Forelimb muscle (tissue), 1 donor: ENCODE data around the gene AKAP13. TPM values are rescaled to one million over a fixed set of nuclear protein-coding genes. Genes with fewer than 3 reads are reported as not detected.
A peak's percentile ranks its signal among the peaks of the same experiment; 100 is the strongest.

Source experiments
- DNase-seq: peaks from one replicate; pipeline ENCODE4 v3.0.0-alpha.2; 2013; ENCODE audit warnings: low read depth
- polyA plus RNA-seq: library from polyadenylated mRNA; unstranded; fragments of 120-200 nt; gene quantifications from one replicate; pipeline ENCODE4 v1.2.1, GENCODE V29; 2013; ENCODE audit not compliant: insufficient read length

AKAP13 gene
- polyA plus RNA-seq, 1 donor, result 61.1 TPM

DNA sequence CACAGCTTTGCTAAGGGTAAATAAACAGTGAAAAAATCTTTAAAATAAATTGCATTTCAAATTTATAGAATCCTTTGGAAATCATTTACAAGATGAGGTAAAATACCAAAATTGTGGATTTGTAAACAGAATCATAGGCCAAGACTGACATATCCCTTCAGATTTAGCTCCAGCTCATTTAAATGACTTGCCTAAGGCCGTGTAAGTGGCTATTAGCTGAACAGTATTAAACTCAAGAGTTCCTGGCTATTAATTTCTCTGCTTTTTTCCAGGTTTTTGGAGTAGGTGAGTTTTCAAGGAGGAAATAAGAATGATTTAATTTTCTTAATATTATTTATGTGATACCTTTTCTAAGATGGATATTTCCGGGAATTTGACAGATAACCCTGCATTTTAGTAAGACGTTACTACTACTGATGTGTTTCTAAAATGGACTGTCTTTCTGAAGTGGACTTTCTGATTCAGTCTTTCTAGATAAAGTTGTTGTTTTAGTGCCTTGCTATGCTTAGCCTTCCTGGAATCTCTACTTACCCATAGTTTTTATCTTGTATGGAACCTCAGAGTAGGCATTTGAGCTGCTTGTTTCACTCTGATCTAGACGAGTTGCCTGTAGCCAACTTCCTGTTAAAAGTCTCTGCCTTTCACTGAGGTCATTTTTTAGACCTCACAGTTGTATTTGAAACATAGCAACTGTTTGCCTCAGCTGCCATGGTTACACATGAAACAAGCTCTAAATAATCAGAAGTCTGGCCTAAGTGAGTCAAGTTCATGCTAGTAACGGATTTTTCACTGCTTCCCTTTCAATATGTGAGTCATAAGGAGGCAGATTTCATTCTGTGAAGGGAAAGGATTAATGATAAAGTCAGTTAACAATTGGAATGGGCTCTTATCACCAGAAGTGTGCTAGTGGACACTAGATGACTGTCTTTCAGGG, 287.4 kb downstream of the AKAP13 start:
- peak; percentile 94 for DNase-seq

DNA sequence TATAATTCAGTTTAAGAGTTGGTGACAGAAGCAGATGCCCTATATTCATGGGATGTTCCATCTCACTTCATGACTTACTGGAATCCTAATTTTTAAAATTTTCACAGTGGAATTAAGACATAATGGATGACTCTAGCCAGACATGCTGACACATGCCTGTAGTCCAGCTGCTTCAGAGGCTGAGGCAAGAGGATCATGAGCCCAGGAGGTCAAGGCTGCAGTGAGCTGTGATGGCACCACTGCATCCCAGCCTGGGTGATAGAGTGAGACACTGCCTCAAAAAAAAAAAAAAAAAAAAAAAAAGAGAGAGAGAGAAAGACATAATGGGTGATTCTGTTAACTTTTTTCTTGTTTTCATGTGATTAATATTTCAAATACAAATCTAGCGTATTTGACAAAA, 290.8 kb downstream of the AKAP13 start:
- DNase-seq, result no peak

DNA sequence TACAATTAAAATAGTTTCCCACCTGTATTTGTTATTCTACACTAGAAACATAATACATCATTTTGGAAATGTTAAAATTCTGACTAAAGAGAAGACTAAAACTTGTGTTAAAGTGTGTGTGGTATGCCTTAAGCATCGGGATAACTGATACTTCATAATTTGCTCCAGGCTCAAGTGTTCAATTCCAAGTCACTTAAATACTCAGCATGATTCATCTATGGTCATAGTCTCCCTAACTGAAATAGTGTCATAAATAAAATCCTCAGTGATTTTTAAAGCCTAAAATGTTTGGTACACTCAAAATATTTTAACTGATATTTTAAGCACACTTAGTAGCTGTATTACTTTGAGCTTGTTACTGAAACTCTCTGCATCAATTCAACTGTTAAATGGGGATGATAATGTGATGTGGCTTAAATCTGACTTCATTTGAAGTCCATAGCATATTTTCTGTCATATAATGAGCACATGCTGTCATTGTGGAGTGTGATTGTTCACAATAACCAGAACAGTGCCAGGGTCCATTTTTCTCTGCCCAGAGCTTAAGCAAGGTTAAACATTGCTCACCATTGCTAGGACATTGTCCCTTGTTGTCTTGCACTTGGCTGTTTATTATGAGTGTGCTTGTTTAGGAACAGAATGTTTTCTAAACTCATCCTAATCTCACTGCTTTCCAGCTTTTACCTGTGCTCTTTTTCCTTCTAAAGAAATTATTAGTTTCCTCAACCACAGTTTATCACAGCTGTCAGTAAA, 292.1 kb downstream of the AKAP13 start:
- no peak for DNase-seq

DNA sequence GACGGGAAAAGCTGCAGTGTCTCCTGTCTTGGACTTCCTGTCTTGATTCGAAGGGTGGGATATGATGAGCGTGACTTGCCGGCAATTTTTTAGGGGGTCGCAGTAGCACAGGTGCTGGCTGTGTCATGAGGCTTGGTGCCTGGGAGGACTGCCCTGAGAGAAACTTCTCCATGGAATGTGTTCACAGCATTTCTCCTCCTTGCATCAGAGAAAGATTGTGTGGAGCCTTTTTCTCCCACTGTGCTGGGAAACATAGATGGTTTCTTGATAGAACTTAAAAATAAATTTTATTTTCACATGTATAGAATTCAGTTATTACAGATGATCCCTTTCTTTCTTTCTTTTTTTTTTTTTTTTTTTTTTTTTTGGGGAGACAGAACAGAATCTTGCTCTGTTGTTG, 292.9 kb downstream of the AKAP13 start:
- DNase-seq, result no peak

DNA sequence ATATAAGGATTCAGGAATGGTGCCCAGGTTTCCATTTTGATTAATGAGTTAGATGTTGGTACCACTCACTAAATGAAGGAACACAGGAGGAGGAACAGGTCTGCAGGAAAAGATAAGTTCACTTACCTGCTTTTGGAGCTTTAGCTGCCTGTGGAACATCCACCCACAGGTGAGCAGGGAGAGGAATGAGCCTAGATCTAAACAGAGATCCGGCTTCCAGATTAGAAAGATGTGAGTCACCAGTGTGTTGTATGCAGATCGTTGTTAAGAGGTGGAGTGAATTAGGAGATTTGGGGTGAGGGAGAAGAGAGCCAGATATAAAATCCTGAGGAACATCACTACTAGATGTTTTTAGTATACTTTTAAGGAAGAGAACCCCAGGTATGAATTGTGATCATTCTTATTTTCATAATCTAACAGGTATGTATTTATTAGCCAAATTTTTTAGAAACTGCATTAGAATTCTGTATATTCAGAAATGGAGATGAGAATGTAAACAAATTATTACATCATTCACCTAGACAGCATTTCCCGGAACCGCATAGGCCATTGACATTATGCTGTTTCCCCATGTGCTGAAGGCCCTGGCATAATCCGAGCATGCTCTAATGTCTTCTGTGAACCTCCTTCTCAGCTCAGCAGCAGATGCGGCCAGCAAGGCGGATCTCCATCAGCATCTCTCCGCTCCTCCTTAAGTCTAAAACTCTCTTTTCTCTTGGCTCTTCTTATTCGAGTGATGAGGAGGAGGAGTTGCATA, 296.1 kb downstream of the AKAP13 start:
- DNase-seq, result no peak

DNA sequence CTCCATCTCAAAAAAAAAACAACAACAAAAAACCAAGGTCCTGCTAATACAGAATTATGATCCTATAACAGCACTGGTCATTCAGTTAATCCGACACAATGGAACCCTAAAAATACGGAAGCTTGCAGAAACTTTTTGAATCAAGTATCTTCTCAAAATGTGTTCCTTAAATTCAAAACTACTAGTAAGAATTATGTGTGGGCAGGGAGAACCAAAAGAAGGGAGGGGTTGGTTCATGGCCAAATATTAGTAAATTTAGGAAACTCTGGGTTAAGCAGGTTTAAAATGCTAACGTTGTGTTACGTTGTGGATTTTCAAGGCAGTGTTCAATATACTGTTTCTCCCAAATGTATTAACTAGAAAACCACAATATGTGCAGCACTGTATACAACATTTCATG, 298.8 kb downstream of the AKAP13 start:
- no peak for DNase-seq

DNA sequence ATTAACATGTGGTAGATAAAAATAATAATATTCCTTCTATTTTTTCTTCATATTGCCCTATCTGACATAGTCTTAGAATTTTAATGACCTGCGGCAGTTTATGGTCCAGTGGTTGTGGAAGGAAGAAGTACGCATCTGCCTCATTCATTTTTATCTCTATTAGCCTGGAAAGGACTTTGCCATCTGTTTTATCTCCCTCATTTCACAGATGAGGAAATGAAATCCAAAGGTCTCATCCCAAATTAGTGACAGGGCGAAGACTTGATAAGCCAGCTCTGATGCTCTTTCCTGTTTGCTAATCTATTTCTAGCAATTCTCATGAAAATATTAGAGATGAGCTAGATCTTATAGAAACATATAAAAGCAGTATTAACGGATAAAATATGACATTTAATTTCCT, 301.0 kb downstream of the AKAP13 start:
- DNase-seq, result no peak

DNA sequence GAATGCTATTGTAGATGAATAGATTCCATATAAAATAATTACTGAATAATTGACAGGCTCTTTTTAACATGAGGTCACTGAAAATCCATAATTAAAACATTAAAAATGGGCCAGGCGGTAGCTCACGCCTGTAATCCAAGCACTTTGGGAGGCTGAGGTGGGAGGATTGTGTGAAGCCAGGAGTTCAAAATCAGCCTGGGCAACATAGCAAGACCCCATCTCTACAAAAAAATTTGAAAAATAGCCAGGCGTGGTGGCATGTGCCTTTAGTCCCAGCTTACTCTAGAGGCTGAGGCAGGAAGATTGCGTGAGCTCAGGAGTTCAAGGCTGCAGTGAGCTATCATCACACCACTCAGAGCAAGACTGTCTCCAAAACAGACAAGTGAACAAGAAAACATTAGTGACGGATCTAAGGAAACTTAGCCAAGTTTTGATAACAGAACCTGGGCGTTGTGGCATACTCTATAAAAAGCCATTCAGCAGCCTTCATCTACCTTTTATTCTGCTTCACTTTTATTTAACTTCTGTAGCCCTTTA, 303.8 kb downstream of the AKAP13 start:
- no peak for DNase-seq

DNA sequence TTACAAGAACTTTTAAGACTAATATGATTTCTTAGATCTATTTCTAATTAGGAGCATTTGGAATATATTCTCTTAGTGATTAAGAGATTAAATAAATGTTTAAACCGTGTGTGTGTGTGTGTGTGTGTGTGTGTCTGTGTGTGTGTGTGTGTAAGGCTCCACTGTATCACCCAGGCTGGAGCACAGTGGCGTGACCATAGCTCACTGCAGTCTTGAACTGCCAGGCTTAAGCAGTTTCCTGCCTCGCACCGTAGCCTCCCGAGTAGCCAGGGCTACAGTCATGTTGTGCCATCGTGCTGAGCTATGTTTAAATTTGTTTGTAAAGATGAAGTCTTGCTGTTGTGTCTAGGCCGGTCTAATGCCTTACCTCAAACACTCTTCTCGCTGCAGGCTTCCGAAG, 305.0 kb downstream of the AKAP13 start:
- no peak for DNase-seq

DNA sequence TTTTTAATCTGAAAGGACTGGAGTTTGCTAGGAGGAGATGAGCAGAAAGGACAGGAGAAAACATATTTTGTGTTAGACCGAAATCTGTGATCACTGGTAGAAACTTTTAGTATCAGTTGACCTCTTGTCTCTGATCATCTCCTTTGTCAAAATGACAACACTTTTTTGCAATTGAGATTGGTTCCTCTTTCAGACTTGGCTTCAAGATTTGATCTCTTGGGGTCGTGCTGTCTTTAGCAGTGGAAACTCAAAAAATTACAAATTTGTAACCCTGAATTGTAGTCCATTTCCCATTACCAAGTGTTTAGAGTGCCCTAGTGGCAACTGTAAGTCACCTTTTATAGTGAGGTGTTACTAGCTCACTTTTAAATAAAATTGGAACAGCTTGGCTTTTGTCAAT, 306.9 kb downstream of the AKAP13 start:
- DNase-seq, result no peak

DNA sequence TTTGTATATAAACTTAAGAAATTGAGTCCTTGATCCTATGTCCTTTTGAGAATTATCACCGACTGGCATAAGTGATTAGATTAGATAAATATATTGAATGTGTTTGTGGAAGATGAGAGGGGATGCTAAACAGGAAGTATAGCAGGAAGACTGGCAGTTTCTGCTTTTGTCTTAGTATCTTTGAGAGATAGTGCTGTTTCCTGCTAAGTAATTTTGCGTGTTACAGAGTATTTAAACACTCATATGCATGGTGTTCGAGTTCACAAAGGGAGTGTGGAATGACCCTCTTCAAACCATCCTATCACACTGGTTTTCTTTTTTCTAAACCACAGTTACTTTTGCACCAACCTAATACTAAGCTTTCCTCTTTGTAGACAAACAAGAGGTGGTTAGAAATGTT, 308.3 kb downstream of the AKAP13 start:
- no peak for DNase-seq

DNA sequence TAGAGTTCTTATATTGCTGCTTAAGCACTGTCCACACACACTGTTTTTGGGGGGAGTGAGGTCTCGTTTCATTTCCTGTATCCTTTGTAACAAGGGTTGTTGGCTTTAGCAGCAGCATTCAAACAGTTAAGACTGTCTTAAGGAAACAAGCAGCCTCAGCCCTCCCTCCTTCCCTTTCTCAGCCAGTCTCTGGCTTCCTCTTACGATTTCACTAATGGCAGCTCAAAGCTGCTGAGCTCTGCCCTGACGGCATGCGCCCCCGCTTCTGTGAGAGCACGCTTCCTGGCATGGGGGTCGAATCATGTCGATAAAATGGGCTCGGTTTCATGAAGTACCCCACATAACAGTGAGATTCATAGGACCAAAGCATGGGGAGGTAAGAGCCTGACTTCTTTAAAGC, 309.3 kb downstream of the AKAP13 start:
- DNase-seq, result no peak

DNA sequence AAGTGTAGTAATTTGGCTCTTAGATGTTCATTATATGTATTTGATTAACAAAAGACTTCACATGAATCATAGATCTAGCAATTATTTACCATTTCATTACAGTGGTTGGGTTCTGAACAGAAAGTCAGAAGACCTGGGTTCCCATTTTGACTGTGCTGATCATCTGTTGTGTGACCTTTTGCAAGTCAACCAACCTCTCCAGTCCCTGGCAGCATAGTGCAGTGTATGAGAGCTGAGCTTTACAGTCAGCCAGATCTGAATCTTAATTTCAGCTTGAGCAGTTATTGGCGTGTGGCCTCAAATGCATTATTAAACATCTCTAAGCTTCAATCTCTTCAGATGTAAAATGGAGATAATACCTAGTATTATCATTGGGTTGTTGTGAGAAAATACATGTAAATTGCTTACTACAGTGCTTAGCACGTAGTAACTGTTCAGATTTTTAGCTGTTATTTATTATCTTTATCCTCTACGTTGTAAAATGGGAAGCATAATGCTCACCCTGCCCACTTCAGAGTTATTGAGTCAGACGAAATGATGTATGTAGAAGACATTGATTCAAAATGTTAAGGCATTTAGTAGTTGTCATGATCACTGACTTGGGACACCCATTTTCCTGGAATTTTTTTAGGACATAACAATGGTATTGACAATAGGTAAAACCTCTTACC, 310.3 kb downstream of the AKAP13 start:
- no peak for DNase-seq

DNA sequence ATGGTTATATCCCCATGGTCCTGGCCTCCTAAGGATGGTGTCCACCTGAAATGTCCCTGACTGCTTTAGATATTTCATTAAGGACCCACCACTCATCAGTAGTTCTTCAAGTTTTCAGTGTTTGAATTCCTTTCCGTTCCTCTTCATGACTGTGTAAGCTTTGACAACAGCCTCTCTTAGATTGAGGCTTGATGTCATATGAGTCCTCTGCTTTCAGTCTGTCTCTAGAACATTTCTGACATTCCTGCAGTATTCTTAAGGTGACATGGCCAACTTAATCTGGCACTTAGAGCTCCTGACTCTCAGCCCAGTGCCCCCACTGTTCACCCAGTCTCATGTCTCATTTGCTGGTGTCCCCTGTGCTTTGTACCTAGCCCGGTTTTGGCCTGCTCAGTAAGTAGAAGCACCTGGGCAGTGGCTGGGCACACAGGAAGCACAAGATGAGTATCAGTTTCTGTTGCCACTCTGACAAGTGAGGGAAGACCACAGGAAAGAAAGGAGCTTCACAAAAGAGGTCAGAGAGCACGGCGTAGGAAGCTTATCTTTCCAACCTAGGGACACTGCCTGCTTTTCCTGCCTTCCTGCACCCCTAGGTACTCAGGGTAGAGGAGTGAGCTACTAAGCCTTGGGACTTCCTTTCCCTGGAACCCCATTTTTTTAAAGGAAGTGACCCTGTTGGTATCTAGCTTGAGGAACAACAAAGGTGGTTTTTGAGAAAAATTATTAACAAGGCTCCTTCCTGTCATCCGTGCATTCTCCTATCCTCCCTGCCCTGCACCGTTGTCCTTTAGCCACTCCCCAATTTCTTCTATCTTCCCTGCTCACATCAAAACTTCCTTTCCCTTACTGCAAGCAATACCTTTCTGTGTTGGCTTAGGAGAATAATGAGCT, 311.2 kb downstream of the AKAP13 start:
- DNase-seq, result no peak

DNA sequence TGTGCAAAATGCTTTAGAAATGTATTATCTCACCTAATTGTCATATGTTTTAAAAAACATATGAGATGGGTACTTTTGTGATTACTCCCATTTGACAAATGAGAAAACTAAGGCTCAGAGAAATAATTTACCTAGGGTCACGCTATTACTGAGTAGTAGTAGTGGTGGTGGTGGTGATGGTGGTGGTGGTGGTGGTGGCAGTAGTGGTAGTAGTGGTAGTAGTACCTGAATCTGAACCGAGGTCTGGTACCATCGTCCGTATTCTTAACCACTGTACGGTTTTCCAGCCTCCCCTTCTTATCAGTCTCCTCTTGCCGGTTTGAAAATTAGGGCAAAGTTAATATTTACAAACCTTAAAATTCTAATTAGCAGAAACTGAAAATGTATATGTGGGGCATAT, 311.9 kb downstream of the AKAP13 start:
- no peak for DNase-seq

DNA sequence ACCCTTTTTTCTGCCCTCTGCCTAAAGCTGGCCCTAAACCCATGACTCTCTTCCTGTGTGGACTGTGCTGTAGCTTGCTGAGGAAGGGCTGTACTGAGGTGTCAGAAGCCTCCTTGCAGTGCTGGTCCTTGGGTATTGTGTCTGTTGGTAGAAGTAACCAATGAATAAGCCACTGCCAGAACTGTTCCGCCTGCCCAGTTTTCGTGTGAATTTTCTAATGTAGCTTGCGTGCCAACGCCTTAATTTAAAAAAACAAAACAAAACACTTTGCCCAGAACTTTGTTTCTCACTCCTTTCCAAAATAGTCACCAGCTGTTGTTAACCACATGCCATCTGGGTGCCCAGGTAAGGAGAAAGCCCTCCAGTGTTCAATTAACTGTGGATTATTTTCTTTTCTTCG, 312.5 kb downstream of the AKAP13 start:
- DNase-seq, result no peak

DNA sequence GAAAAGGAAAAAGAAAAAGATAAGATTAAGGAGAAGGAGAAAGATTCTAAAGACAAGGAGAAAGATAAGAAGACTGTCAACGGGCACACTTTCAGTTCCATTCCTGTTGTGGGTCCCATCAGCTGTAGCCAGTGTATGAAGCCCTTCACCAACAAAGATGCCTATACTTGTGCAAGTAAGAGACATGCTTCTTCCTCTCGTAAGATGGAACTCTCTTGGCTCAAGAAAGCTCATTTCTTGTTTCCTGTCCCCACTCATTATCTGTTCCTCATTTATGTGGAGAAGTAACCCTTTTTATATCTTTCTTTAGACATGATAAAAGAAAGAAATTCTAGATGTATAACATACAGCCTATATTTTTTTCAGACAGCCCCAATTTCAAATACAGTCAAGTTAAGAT, 312.9 kb downstream of the AKAP13 start:
- DNase-seq, result no peak

DNA sequence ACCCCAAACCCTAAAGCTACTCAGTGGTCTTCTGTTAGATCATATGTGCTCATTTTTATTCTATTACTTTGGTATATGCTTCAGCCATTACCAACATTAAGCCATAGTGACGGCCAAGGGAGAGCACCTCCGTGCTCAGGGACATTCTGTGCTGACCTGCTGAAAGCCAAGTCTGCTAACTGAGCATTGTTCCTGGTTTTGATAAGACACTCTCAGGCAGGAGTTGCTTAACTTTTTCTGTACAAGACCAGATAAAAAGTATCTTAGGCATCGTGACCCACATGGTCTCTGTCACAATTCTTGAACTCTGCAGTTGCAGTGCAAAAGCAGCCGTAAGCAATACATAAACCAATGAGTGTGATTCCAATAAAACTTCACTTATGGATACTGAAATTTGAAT, 313.7 kb downstream of the AKAP13 start:
- no peak for DNase-seq

DNA sequence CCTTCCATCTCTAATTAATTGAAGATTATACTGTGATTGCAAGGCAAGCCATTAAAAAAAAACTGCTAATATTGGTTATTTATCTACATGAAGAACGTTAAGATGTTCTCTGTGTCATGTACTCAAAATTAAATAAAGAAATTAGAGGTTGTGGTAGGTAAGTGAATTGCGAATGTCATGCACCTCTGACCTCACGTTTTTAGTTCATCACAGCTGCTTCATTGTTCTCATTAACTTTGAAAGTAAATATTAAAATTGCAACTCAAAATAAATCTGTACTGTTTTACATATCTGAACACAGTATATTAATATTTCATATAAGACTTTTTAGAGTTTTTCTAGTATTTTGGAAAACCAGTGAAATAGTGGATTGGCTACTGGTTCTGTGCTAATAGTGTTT, 320.4 kb downstream of the AKAP13 start:
- no peak for DNase-seq

DNA sequence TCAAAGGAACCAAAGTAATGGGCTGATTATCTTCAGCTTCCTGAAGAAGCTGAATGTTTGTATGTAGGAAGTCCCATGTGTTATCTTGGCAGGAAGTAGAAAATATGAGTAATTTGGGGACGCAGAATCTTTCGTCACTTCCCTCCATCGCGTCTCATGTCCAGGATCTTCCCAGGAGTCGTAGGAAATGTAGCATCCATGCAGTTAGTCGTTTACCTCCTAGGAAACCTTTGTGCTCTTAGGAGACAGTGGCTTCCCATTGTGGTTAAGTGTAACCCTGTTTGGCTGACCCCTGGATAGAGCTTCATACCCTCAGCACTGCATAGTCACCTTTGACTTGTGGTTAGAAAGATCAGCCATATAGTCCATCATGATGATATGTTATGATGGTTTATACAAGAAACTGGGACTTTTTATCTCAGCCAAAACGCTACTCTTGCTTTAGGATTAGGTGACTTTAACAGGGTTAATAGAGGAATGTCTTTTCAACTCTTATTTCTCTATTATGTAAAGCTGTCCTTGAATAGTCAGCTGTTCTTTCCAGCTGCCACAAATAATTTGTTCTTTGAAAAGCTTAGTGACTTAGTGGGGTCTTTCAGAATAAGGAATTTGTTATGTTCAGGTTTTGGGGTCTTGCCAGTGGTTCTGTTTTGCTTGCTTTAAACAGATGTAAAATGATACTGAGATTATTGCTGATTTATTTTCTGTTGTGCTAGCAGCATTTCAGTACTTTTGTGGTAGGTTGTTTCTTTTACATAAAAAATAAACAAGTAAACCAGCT, 322.1 kb downstream of the AKAP13 start:
- DNase-seq, result no peak
